ENCODE data around the gene CCDC57. TPM values are rescaled to one million over a fixed set of nuclear protein-coding genes. Genes with fewer than 3 reads are reported as not detected.

The CCDC57 gene
- total and polyA plus RNA-seq, 11 donors: 4.3 to 17.6 (median 9.5) TPM

GRCh38 chr17:82227629-82228277 lies 15.1 kb upstream of the CCDC57 start:
- H3K36me3 ChIP-seq: no peaks in the 10 kb centered on the region
- peak overlapping the region in 10 of 12 donors; percentile 47 to 93 (median 70) for H3K4me3 ChIP-seq
- H3K9me3 ChIP-seq: no peaks in the 10 kb centered on the region
- peaks cover 0 to 66% (median 38%) of the 10 kb centered on the region in 12 donors for H3K4me1 ChIP-seq
- peak in 1 of 5 donors; percentile 10 for DNase-seq
- peaks cover 0 to 6% (median 0%) of the 10 kb centered on the region in 9 donors for H3K27me3 ChIP-seq
- intact Hi-C loops (cut with DNase I): loop anchor here in 1 of 10 donors (2.0 kb wide), 1 partner anchor 21 kb away; no protein-coding TSS in a partner anchor
- peak overlapping the region; percentile 82 to 99 (median 92) for H3K27ac ChIP-seq
- 72 to 79% (median 74%) methylated on average over 11 to 18 of the region's 18 CpGs for WGBS, 4 donors
- ATAC-seq: no peak
- TF ChIP-seq CTCF (IDR thresholded peaks at IDR 0.05) (no peak), POLR2A (IDR thresholded peaks at IDR 0.05) (no peak)

GRCh38 chr17:82226809-82227628 lies 14.4 kb upstream of the CCDC57 start:
- H3K4me3 ChIP-seq: no peak overlapping the region
- intact Hi-C loops (cut with DNase I): no loop called here
- DNase-seq (peak in 1 of 5 donors; percentile 29), ATAC-seq (no peak)
- peak overlapping the region in 1 of 12 donors; percentile 99 for H3K27ac ChIP-seq
- no peaks in the 10 kb centered on the region for H3K36me3 ChIP-seq
- no peaks in the 10 kb centered on the region for H3K9me3 ChIP-seq
- H3K27me3 ChIP-seq: peaks cover 0 to 6% (median 0%) of the 10 kb centered on the region in 9 donors
- WGBS, 4 donors: 72 to 85% (median 80%) methylated on average over 12 to 16 of the region's 16 CpGs
- H3K4me1 ChIP-seq: peaks cover 0 to 58% (median 32%) of the 10 kb centered on the region in 12 donors
- no peak for TF ChIP-seq CTCF (IDR thresholded peaks at IDR 0.05)
- TF ChIP-seq POLR2A (IDR thresholded peaks at IDR 0.05): no peak

GRCh38 chr17:82226146-82226808 lies 13.6 kb upstream of the CCDC57 start:
- 70 to 87% (median 81%) methylated on average over 6 to 15 of the region's 15 CpGs for WGBS, 4 donors
- ATAC-seq (no peak), DNase-seq (peak in 2 of 5 donors; percentile 7 to 38)
- Histone ChIP-seq H3K27ac (no peak overlapping the region), H3K4me3 (no peak overlapping the region), H3K4me1 (peaks cover 0 to 51% (median 26%) of the 10 kb centered on the region in 12 donors), H3K36me3 (no peaks in the 10 kb centered on the region), H3K9me3 (no peaks in the 10 kb centered on the region), H3K27me3 (peaks cover 0 to 6% (median 0%) of the 10 kb centered on the region in 9 donors)
- intact Hi-C loops (cut with DNase I): no loop called here
- no peak for TF ChIP-seq CTCF (IDR thresholded peaks at IDR 0.05)
- TF ChIP-seq POLR2A (IDR thresholded peaks at IDR 0.05): no peak

All from heart left ventricle (tissue), 16 donors.